ENCODE data around the gene FADS3.
A peak's percentile ranks its signal among the peaks of the same experiment; 100 is the strongest.

Gene FADS3

GRCh38 chr11:61874377-61874809 lies 17.0 kb downstream of the FADS3 start:
- no peak for DNase-seq

GRCh38 chr11:61873588-61874376 lies 17.6 kb downstream of the FADS3 start:
- DNase-seq: no peak

- no peak for DNase-seq
Observed at GRCh38 chr11:61872935-61873565, 18.3 kb downstream of the FADS3 start.

- peak; percentile 66 to 75 for DNase-seq
Observed at GRCh38 chr11:61871158-61871597, 20.2 kb downstream of the FADS3 start.

GRCh38 chr11:61870541-61871031 lies 20.8 kb downstream of the FADS3 start:
- no peak for DNase-seq

GRCh38 chr11:61869708-61870451 lies 21.5 kb downstream of the FADS3 start:
- no peak for DNase-seq

GRCh38 chr11:61869429-61869707 lies 22.0 kb downstream of the FADS3 start:
- no peak for DNase-seq

- DNase-seq: no peak
Observed at GRCh38 chr11:61868571-61869428, 22.5 kb downstream of the FADS3 start.

GRCh38 chr11:61866958-61867343 lies 24.4 kb downstream of the FADS3 start:
- DNase-seq: no peak

- DNase-seq: no peak
Observed at GRCh38 chr11:61866231-61866957, 25.0 kb downstream of the FADS3 start.

GRCh38 chr11:61864814-61865775 lies 26.2 kb downstream of the FADS3 start:
- DNase-seq: no peak

- DNase-seq: no peak
Observed at GRCh38 chr11:61863548-61864081, 27.7 kb downstream of the FADS3 start.

GRCh38 chr11:61862714-61863547 lies 28.4 kb downstream of the FADS3 start:
- DNase-seq: no peak

- no peak for DNase-seq
Observed at GRCh38 chr11:61861634-61862033, 29.7 kb downstream of the FADS3 start.

- no peak for DNase-seq
Observed at GRCh38 chr11:61860054-61860903, 31.1 kb downstream of the FADS3 start.

- DNase-seq: no peak
Observed at GRCh38 chr11:61855939-61856680, 35.2 kb downstream of the FADS3 start.

- DNase-seq: no peak
Observed at GRCh38 chr11:61854966-61855714, 36.2 kb downstream of the FADS3 start.

All from stimulated activated CD4-positive, alpha-beta T cell treated with anti-CD3 and anti-CD28 coated beads, Interleukin-2, amount 100 ng/mL, for 24 hours (primary cell).